ENCODE data around the gene COLGALT1.

The COLGALT1 gene

GRCh38 chr19:17625980-17626379 lies 70.5 kb downstream of the COLGALT1 start:
- no peak for DNase-seq

GRCh38 chr19:17626456-17627015 lies 71.1 kb downstream of the COLGALT1 start:
- DNase-seq = no peak

- DNase-seq = no peak
These were observed 71.7 kb downstream of the COLGALT1 start for GRCh38 chr19:17627161-17627560.

GRCh38 chr19:17627921-17628320 lies 72.5 kb downstream of the COLGALT1 start:
- DNase-seq = no peak

- DNase-seq = no peak
These were observed 74.3 kb downstream of the COLGALT1 start for GRCh38 chr19:17629760-17630159.

- DNase-seq = no peak
These were observed 77.1 kb downstream of the COLGALT1 start for GRCh38 chr19:17632577-17632976.

Measured in CD4-positive, alpha-beta T cell treated with Interleukin-10 for 1 hour (primary cell).